SU-DHL-6 (cell line): ENCODE results near the gene MT1B.

ENCODE experiments used
- H2AFZ ChIP-seq: fragments of 200-600 bp; sonication (generic); 2 replicates; pipeline ENCODE4 v1.6.1; 2014; ENCODE audit warnings: low read depth, mild to moderate bottlenecking, moderate library complexity, mixed read lengths, antibody characterized with exemption, low read length; ENCODE audit not compliant: severe bottlenecking
- H3F3A ChIP-seq: fragments of 200-600 bp; shearing (Covaris generic); 2 replicates; pipeline ENCODE4 v1.6.0; 2016; ENCODE audit warnings: antibody characterized with exemption, mild to moderate bottlenecking; ENCODE audit not compliant: insufficient read depth
- H3K27ac ChIP-seq: fragments of 200-600 bp; sonication (generic); 2 replicates; pipeline ENCODE4 v1.5.1; 2016; ENCODE audit warnings: low read depth, mild to moderate bottlenecking, low read length, moderate library complexity, mixed read lengths
- H3K27me3 ChIP-seq: fragments of 200-600 bp; sonication (generic), shearing (Covaris generic); 2 replicates; pipeline ENCODE4 v1.6.0; 2014; ENCODE audit warnings: mild to moderate bottlenecking, low read length
- H3K36me3 ChIP-seq: fragments of 200-600 bp; sonication (generic); 2 replicates; pipeline ENCODE4 v1.6.1; 2014; ENCODE audit warnings: mild to moderate bottlenecking, low read length, mixed read lengths
- H3K4me2 ChIP-seq: fragments of 300-600, 200-600 bp; shearing (Covaris generic), sonication (generic); 2 replicates; pipeline ENCODE4 v1.6.0; 2014; ENCODE audit warnings: low read length, low read depth, mild to moderate bottlenecking; ENCODE audit not compliant: poor library complexity, severe bottlenecking
- H3K4me3 ChIP-seq: fragments of 200-600 bp; sonication (generic); 2 replicates; pipeline ENCODE4 v1.5.1; 2014; ENCODE audit warnings: antibody characterized with exemption, low read length, mild to moderate bottlenecking, mixed read lengths; ENCODE audit not compliant: insufficient read depth, poor library complexity, severe bottlenecking
- H3K79me2 ChIP-seq: fragments of 200-600 bp; sonication (generic); 2 replicates; pipeline ENCODE4 v1.6.1; 2014; ENCODE audit warnings: mild to moderate bottlenecking, low read length, moderate library complexity; ENCODE audit not compliant: insufficient read depth
- H3K9ac ChIP-seq: fragments of 200-600 bp; sonication (generic); 2 replicates; pipeline ENCODE4 v1.7.0; 2014; ENCODE audit warnings: mild to moderate bottlenecking, low read length
- H3K9me2 ChIP-seq: fragments of 200-600 bp; sonication (generic); replicated peaks from 2 replicates; pipeline ENCODE4 v1.6.1; 2014; ENCODE audit warnings: low read length; ENCODE audit not compliant: insufficient read depth
- H3K9me3 ChIP-seq: fragments of 200-600 bp; sonication (generic); 2 replicates; pipeline ENCODE4 v1.6.1; 2014; ENCODE audit warnings: low read length, mixed read lengths; ENCODE audit not compliant: insufficient read depth
- H4K20me1 ChIP-seq: fragments of 200-600 bp; sonication (generic); 2 replicates; pipeline ENCODE4 v1.6.1; 2014; ENCODE audit warnings: low read depth, mild to moderate bottlenecking, antibody characterized with exemption, low read length, moderate library complexity, mixed read lengths
- EZH2phosphoT487 ChIP-seq: fragments of 200-600 bp; sonication (generic), shearing (Covaris generic); conservative IDR thresholded peaks from 2 replicates; pipeline ENCODE4 v1.6.1; 2018; ENCODE audit warnings: mild to moderate bottlenecking, antibody characterized with exemption, low read length, moderate library complexity, mixed read lengths
- TF ChIP-seq, protein P1 (sequence below): fragments of 200-600 bp; sonication (generic); IDR thresholded peaks from one replicate; pipeline ENCODE4 v1.5.1; 2017; ENCODE audit warnings: antibody characterized with exemption, mild to moderate bottlenecking, low read length, moderate library complexity; ENCODE audit not compliant: insufficient read depth, poor library complexity, severe bottlenecking

Gene MT1B

DNA sequence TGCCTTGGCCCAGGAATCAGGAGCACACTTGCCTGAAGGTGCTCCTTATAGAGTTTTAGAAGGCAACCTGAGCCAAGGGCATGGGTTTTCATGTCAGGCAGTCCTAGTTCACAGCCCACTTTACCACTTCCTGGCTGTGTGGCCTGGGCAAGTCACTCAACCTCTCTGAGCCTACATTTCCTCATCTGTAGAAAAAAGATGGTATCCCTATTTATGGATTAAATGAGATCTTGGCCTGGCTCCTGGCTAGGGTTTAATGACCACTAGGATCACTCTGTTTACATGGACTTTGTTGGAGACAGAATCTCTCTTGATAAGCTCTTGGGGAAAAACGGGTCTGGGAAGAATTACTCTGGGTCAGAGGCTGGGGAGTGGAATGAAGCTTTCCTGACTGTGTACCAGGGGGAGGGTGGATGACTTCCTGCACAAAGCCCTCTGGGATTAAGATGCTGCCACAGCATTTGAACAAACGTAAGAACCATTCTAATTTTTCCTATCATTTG is 41.0 kb upstream of the MT1B start:
- Histone ChIP-seq H3K27ac (no peak overlapping the region), H3K9ac (no peak overlapping the region), H2AFZ (no peak overlapping the region), H4K20me1 (no peaks in the 10 kb centered on the region), H3F3A (no peaks in the 10 kb centered on the region), H3K79me2 (no peaks in the 10 kb centered on the region), H3K36me3 (no peaks in the 10 kb centered on the region), H3K4me2 (no peak overlapping the region), H3K9me3 (no peaks in the 10 kb centered on the region), H3K27me3 (no peaks in the 10 kb centered on the region), H3K9me2 (no peaks in the 10 kb centered on the region), H3K4me3 (no peak overlapping the region)
- TF ChIP-seq EZH2phosphoT487: no peak

DNA sequence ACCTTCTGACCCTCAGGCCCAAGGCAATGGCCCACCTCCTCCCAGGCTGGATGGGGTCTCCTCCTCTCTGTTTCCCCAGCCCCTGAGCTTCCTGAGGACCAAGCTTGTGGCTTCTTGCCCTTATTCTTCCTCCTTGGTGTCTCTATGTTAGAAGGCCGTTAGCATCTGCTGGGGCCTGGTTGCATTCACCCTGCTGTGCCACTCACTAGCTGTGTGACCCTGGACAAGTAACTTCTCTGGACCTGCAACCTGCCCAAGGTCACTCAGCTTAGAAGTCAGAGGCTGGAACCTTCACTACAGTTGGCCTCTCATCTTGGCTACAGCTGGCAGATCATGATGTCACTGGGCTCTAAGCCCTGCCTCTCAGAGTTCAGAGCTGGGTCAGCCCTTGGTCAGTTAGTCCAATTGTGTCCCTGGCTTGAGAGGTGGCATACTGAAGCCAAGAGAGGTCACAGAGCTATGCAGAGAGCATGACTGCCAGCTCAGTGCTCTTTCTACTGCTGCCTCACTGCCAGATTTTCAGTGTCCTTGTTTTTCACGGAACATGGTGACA is 40.3 kb upstream of the MT1B start:
- Histone ChIP-seq H3K36me3 (no peaks in the 10 kb centered on the region), H3K9me3 (no peaks in the 10 kb centered on the region), H3K27ac (no peak overlapping the region), H3K9ac (no peak overlapping the region), H3F3A (no peaks in the 10 kb centered on the region), H4K20me1 (no peaks in the 10 kb centered on the region), H3K79me2 (no peaks in the 10 kb centered on the region), H3K27me3 (no peaks in the 10 kb centered on the region), H3K4me3 (no peak overlapping the region), H3K4me2 (no peak overlapping the region), H3K9me2 (no peaks in the 10 kb centered on the region), H2AFZ (no peak overlapping the region)
- TF ChIP-seq, protein P1, sequence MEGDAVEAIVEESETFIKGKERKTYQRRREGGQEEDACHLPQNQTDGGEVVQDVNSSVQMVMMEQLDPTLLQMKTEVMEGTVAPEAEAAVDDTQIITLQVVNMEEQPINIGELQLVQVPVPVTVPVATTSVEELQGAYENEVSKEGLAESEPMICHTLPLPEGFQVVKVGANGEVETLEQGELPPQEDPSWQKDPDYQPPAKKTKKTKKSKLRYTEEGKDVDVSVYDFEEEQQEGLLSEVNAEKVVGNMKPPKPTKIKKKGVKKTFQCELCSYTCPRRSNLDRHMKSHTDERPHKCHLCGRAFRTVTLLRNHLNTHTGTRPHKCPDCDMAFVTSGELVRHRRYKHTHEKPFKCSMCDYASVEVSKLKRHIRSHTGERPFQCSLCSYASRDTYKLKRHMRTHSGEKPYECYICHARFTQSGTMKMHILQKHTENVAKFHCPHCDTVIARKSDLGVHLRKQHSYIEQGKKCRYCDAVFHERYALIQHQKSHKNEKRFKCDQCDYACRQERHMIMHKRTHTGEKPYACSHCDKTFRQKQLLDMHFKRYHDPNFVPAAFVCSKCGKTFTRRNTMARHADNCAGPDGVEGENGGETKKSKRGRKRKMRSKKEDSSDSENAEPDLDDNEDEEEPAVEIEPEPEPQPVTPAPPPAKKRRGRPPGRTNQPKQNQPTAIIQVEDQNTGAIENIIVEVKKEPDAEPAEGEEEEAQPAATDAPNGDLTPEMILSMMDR: no peak

DNA sequence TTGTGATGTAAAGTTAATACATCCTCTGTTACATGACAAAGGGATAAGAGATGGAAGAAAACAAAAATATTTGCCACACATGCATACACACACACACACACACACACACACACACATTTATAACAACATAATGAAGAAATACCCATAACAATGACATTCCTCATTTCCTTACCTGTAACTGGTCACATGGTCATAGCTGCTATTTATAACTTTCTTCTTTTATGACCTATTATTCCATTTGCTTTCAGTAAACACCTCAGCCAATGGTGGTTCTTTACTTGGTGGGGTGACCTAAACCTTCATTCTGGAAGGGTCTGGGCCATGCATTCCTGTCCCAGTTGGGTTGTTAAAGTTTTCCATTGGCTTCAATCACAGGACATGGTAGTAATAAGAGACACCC is 38.0 kb upstream of the MT1B start:
- Histone ChIP-seq H3K9me2 (no peaks in the 10 kb centered on the region), H3K27ac (no peak overlapping the region), H3K4me3 (no peak overlapping the region), H4K20me1 (no peaks in the 10 kb centered on the region), H3K79me2 (no peaks in the 10 kb centered on the region), H3K4me2 (no peak overlapping the region), H3K36me3 (no peaks in the 10 kb centered on the region), H3K27me3 (no peaks in the 10 kb centered on the region; the same call in 1 of the 2 replicates), H2AFZ (no peak overlapping the region), H3F3A (no peaks in the 10 kb centered on the region), H3K9ac (no peak overlapping the region), H3K9me3 (no peaks in the 10 kb centered on the region)
- no peak for TF ChIP-seq EZH2phosphoT487
- TF ChIP-seq, protein P1: no peak

DNA sequence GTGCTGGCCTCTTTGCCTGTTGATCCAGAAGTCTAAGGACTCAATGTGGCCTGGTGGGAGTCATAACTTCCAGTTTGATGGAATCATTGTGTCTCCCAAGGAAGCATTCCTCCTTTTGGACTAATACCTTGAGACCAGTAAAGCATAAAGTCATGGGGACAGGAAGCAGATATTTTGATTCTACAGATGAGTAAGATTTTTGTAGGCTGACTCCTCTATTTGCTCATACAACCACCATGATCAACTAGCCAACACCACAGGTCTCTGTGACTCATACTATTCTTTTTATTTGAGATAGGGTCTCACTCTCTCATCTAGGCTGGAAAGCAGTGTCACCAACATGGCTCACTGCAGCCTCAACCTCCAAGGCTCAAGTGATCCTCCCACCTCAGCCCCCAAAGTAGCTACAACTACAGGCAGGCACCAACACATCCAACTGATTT is 37.1 kb upstream of the MT1B start:
- no peaks in the 10 kb centered on the region; the same call in 1 of the 2 replicates for H3K27me3 ChIP-seq
- H3F3A ChIP-seq: no peaks in the 10 kb centered on the region
- H4K20me1 ChIP-seq: no peaks in the 10 kb centered on the region
- H3K9ac ChIP-seq: no peak overlapping the region
- no peak overlapping the region for H3K4me2 ChIP-seq
- no peaks in the 10 kb centered on the region for H3K36me3 ChIP-seq
- TF ChIP-seq, protein P1: no peak
- TF ChIP-seq EZH2phosphoT487: no peak
- H3K27ac ChIP-seq: no peak overlapping the region
- H3K9me3 ChIP-seq: no peaks in the 10 kb centered on the region
- no peaks in the 10 kb centered on the region for H3K9me2 ChIP-seq
- H3K79me2 ChIP-seq: no peaks in the 10 kb centered on the region
- H3K4me3 ChIP-seq: no peak overlapping the region
- no peak overlapping the region for H2AFZ ChIP-seq
